K562 (cell line): ENCODE measurements around the gene TSPOAP1. TPM values are rescaled to one million over a fixed set of nuclear protein-coding genes. Genes with fewer than 3 reads are reported as not detected.
A peak's percentile ranks its signal among the peaks of the same experiment; 100 is the strongest.

Experiments
- ATAC-seq: fragments of 200-7000 bp; cut with Tn5 transposase; 3 replicates; pipeline ENCODE4 v1.9.1; 2020; ENCODE audit warnings: moderate library complexity
- BruUV-seq: library from RNA; stranded (reverse); fragments of 400-500 nt; replicated peaks from 2 replicates; lab custom pipeline; 2021; lab: Mats Ljungman, UMichigan
- CTCF ChIA-PET: fragments of 300-600 bp; formaldehyde crosslinking; extraction: SDS; loops from one replicate; lab custom pipeline; 2021; ENCODE audit warnings: low intra/inter-chr PET ratio; lab: Yijun Ruan, JAX
- POLR2A ChIA-PET: fragments of 300-600, 350-650 bp; sonication (Branson Sonifier 250); formaldehyde crosslinking; extraction: SDS; loops from one replicate; lab custom pipeline; 2021; ENCODE audit warnings: antibody characterized with exemption, inconsistent platforms; lab: Yijun Ruan, JAX
- DNase-seq, 4 experiments: peaks; one replicate each; pipeline versions ENCODE4 v3.0.0 to v3.0.0-alpha.2; 2011 to 2018; ENCODE audit warnings: low spot score in 3 of 4, mixed read lengths in 3 of 4; ENCODE audit errors: extremely low read depth in 1 of 4
- FAIRE-seq: peaks from 2 replicates; lab custom pipeline; 2011; peaks lifted over from hg19 to GRCh38; lab: Jason Lieb, UNC
- H2AFZ ChIP-seq: 2 replicates; pipeline ENCODE4 v1.6.0; 2011; ENCODE audit warnings: low read depth, low read length, control low read depth, inconsistent platforms
- H3K27ac ChIP-seq: fragments of 200-600 bp; 3 replicates; pipeline ENCODE4 v1.8.0; 2011; ENCODE audit warnings: low read depth, mild to moderate bottlenecking, control low read depth, inconsistent platforms, low read length, moderate library complexity, mixed read lengths; ENCODE audit errors: extremely low read depth
- H3K27me3 ChIP-seq, 2 experiments: fragments of 300-600 bp in 1 of 2; 2 replicates in 1 of 2; 3 replicates in 1 of 2; pipeline versions ENCODE4 v1.6.0 to v1.8.0; 2011; ENCODE audit warnings: inconsistent platforms in 2 of 2, low read length in 2 of 2, mild to moderate bottlenecking in 1 of 2, mixed read lengths in 1 of 2, moderate library complexity in 1 of 2; ENCODE audit not compliant: control insufficient read depth in 2 of 2, insufficient read depth in 2 of 2
- H3K36me3 ChIP-seq: fragments of 300-600 bp; 3 replicates; pipeline ENCODE4 v1.8.0; 2011; ENCODE audit warnings: mild to moderate bottlenecking, low read length, inconsistent platforms; ENCODE audit not compliant: control insufficient read depth, insufficient read depth
- H3K4me1 ChIP-seq, 2 experiments: fragments of 200-600 bp in 1 of 2; replicated peaks in 1 of 2; 2 replicates in 1 of 2; 3 replicates in 1 of 2; pipeline versions ENCODE4 v1.5.1 to v1.8.0; 2011; ENCODE audit warnings: inconsistent platforms in 2 of 2, low read length in 2 of 2, mild to moderate bottlenecking in 1 of 2, mixed read lengths in 1 of 2, moderate library complexity in 1 of 2; ENCODE audit not compliant: control insufficient read depth in 2 of 2, insufficient read depth in 2 of 2
- H3K4me2 ChIP-seq: 2 replicates; pipeline ENCODE4 v1.6.1; 2011; ENCODE audit warnings: low read length, control low read depth, inconsistent platforms, mixed read lengths; ENCODE audit not compliant: insufficient read depth
- H3K4me3 ChIP-seq: fragments of 200-600 bp; sonication (generic), shearing (Covaris generic); 2 replicates; pipeline ENCODE4 v1.5.1; 2016; ENCODE audit warnings: control low read depth, inconsistent platforms
- H3K79me2 ChIP-seq: fragments of 200-600 bp; 3 replicates; pipeline ENCODE4 v1.8.0; 2011; ENCODE audit warnings: low read length, inconsistent platforms; ENCODE audit not compliant: control insufficient read depth, insufficient read depth
- H3K9ac ChIP-seq, 2 experiments: 2 replicates each; pipeline versions ENCODE4 v1.6.0 to v1.6.1; 2011; ENCODE audit warnings: low read depth in 2 of 2, low read length in 2 of 2, control low read depth in 1 of 2, inconsistent platforms in 1 of 2, mild to moderate bottlenecking in 1 of 2, mixed read lengths in 1 of 2; ENCODE audit not compliant: insufficient read depth in 1 of 2
- H3K9me1 ChIP-seq: one replicate; pipeline ENCODE4 v1.6.0; 2011; ENCODE audit warnings: inconsistent platforms, mild to moderate bottlenecking, low read length, moderate library complexity; ENCODE audit not compliant: control insufficient read depth, insufficient read depth
- H3K9me3 ChIP-seq: replicated peaks from 2 replicates; pipeline ENCODE4 v1.5.1; 2011; ENCODE audit warnings: low read depth, low read length, inconsistent platforms; ENCODE audit not compliant: control insufficient read depth, insufficient read depth
- H4K20me1 ChIP-seq: replicated peaks from 2 replicates; pipeline ENCODE4 v1.6.1; 2011; ENCODE audit warnings: low read length, inconsistent platforms, mixed read lengths; ENCODE audit not compliant: control insufficient read depth, insufficient read depth
- BCL6 ChIP-seq: fragments of 250-450 bp; sonication (Bioruptor Pico); IDR thresholded peaks from 2 replicates; pipeline ENCODE4 v1.4.0; 2020
- CSDE1 ChIP-seq, 2 experiments: fragments of 450-650 bp; IDR thresholded peaks; 2 replicates each; pipeline ENCODE4 v1.6.1; 2016; ENCODE audit warnings: mild to moderate bottlenecking in 1 of 2
- JUN ChIP-seq, 2 experiments: sonication (generic) in 1 of 2; formaldehyde crosslinking in 1 of 2; IDR thresholded peaks; 2 replicates each; pipeline versions ENCODE4 v1.6.1 to v1.8.0; 2012 to 2022; ENCODE audit warnings: borderline replicate concordance in 2 of 2, mild to moderate bottlenecking in 2 of 2, improper control_type of control experiment in 1 of 2, low read depth in 1 of 2, low read length in 1 of 2, missing genetic modification reagents in 1 of 2
- NCOA6 ChIP-seq: fragments of 450-650 bp; IDR thresholded peaks from 2 replicates; pipeline ENCODE4 v1.6.1; 2017; ENCODE audit warnings: mild to moderate bottlenecking
- NR3C1 ChIP-seq: sonication (generic); formaldehyde crosslinking; IDR thresholded peaks from 2 replicates; pipeline ENCODE4 v1.8.1; 2022; ENCODE audit warnings: missing genetic modification reagents
- ZFP36 ChIP-seq: fragments of 150-350 bp; IDR thresholded peaks from 2 replicates; pipeline ENCODE4 v1.6.1; 2018; ENCODE audit warnings: low read length, low read depth; ENCODE audit not compliant: partially characterized antibody
- whole genome bisulfite sequencing: fragments of 100-300 bp; shearing (Covaris generic); methylation state at CpG from one replicate; pipeline ENCODE4 v1.1.6; 2016; ENCODE audit warnings: low coverage, mixed read lengths; ENCODE audit not compliant: insufficient coverage; ENCODE audit errors: missing lambda C conversion rate; 5-methylcytosine and 5-hydroxymethylcytosine counted together
- in situ Hi-C: fragments of 300-500 bp; cut with MboI; formaldehyde crosslinking; loops from 4 replicates; pipeline ENCODE4 v1.15.0; 2018; ENCODE audit warnings: inconsistent platforms, mixed read lengths
- intact Hi-C: fragments of 100-400 bp; cut with micrococcal nuclease; formaldehyde crosslinking; loops from 2 replicates; pipeline ENCODE4 v1.14.2; 2022
- polyA plus RNA-seq, 8 experiments: library from polyadenylated mRNA; depleted of rRNA in 4 of 8; stranded (reverse) in 5 of 8; unstranded in 3 of 8; fragments of >200 nt; fragmentation: Nextera tagmentation in 2 of 8; fragmentation: Illumina TruSeq in 1 of 8; extraction: Ambion mirVana in 2 of 8; extraction: Trizol in 1 of 8; gene quantifications; 2 replicates each; pipeline versions ENCODE4 v1.2.1 to v1.2.3, GENCODE V29; 2011 to 2014; ENCODE audit warnings: inconsistent platforms in 1 of 8, missing spikeins in 1 of 8
- total RNA-seq, 7 experiments: library from RNA; depleted of rRNA in 6 of 7; stranded (reverse); fragments of >200 nt in 6 of 7; fragmentation: Illumina TruSeq in 2 of 7; extraction: Trizol in 2 of 7; gene quantifications; 2 replicates each; pipeline versions ENCODE4 v1.2.1 to v1.2.3, GENCODE V29; 2011 to 2021; ENCODE audit warnings: low replicate concordance in 1 of 7
- TF ChIP-seq, protein P1 (sequence below): fragments of 450-650 bp; conservative IDR thresholded peaks from 2 replicates; pipeline ENCODE4 v1.6.1; 2016; ENCODE audit warnings: missing genetic modification characterization, low read depth, mild to moderate bottlenecking, control low read depth, missing compliant biosample characterization

TSPOAP1 gene
- total and polyA plus RNA-seq, 9 of the 15 experiments (the other 6 are each of a cell fraction or from before 2014, with no cell fraction given), result 0.87 to 3.9 (median 1.8) TPM; not detected in 2

- peak; percentile 55 for TF ChIP-seq ZFP36
- TF ChIP-seq, protein P1, sequence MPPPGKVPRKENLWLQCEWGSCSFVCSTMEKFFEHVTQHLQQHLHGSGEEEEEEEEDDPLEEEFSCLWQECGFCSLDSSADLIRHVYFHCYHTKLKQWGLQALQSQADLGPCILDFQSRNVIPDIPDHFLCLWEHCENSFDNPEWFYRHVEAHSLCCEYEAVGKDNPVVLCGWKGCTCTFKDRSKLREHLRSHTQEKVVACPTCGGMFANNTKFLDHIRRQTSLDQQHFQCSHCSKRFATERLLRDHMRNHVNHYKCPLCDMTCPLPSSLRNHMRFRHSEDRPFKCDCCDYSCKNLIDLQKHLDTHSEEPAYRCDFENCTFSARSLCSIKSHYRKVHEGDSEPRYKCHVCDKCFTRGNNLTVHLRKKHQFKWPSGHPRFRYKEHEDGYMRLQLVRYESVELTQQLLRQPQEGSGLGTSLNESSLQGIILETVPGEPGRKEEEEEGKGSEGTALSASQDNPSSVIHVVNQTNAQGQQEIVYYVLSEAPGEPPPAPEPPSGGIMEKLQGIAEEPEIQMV (tag), result no peak
Measured at GRCh38 chr17:58273453-58274104, 55.0 kb downstream of the TSPOAP1 start (continued).

- TF ChIP-seq NR3C1 (CRISPR knock-in tag) (no peak), NCOA6 (no peak), JUN (IDR thresholded peaks at IDR 0.05; ENCODE audit: borderline replicate concordance, low read depth, low read length) (no peak), JUN (CRISPR knock-in tag; IDR thresholded peaks at IDR 0.05; ENCODE audit: borderline replicate concordance) (no peak), CSDE1 (IDR thresholded peaks at IDR 0.05) (no peak), BCL6 (CRISPR knock-in tag) (no peak)
- H3K4me3 ChIP-seq, result no peak overlapping the region
- no peak for FAIRE-seq
- ChIA-PET CTCF (no interaction called here), POLR2A (no interaction called here)
- no peak overlapping the region for H3K4me2 ChIP-seq
- peaks cover 24 to 79% of the 10 kb centered on the region in 2 experiments; a peak in 4 of 5 replicates for H3K27me3 ChIP-seq
- H3K9me3 ChIP-seq, result no peaks in the 10 kb centered on the region
- no TSS peak for BruUV-seq
- in situ Hi-C loops, result no loop called here
- H4K20me1 ChIP-seq, result peaks cover 8% of the 10 kb centered on the region
- peak in 1 of 4 experiments; percentile 6 for DNase-seq
- H3K9ac ChIP-seq, result no peak overlapping the region
- intact Hi-C loops, result no loop called here
- H3K27ac ChIP-seq, result no peak overlapping the region
- H2AFZ ChIP-seq, result no peak overlapping the region
- H3K79me2 ChIP-seq, result no peaks in the 10 kb centered on the region
- H3K36me3 ChIP-seq, result no peaks in the 10 kb centered on the region
- H3K4me1 ChIP-seq, result peaks cover 5 to 8% of the 10 kb centered on the region in 2 experiments; a peak in 3 of 5 replicates
- H3K9me1 ChIP-seq, result no peaks in the 10 kb centered on the region
- WGBS, result 5% methylated on average over 10 of the region's 12 CpGs
- no peak for ATAC-seq
Measured at GRCh38 chr17:58272367-58273280, 56.0 kb downstream of the TSPOAP1 start.
